Prostate gland (tissue), 2 donors: Measurements from ENCODE around the gene PUS10. TPM values are rescaled to one million over a fixed set of nuclear protein-coding genes. Genes with fewer than 3 reads are reported as not detected.
A peak's percentile ranks its signal among the peaks of the same experiment; 100 is the strongest.

Experiments used
- DNase-seq: peaks from one replicate; pipeline ENCODE4 v3.0.0-alpha.2; 2019; ENCODE audit warnings: low spot score
- H3K27ac ChIP-seq, 2 donors: fragments of 200-600 bp; sonication (generic); 2 replicates each; pipeline ENCODE4 v1.5.1; 2017 to 2019
- H3K27me3 ChIP-seq: fragments of 200-600 bp; sonication (generic); replicated peaks from 2 replicates; pipeline ENCODE4 v1.5.1; 2019; ENCODE audit not compliant: insufficient read depth
- H3K36me3 ChIP-seq, 2 donors: fragments of 200-600 bp; sonication (generic); 1 replicate in 1 of 2; 2 replicates in 1 of 2; pipeline versions ENCODE4 v1.5.1 to v1.8.1; 2017 to 2019
- H3K4me1 ChIP-seq: fragments of 200-600 bp; sonication (generic); replicated peaks from 2 replicates; pipeline ENCODE4 v1.5.1; 2019
- H3K4me3 ChIP-seq, 2 donors: fragments of 200-600 bp; sonication (generic); 2 replicates each; pipeline ENCODE4 v1.5.1; 2017 to 2019
- H3K9me3 ChIP-seq: fragments of 200-600 bp; sonication (generic); 2 replicates; pipeline ENCODE4 v1.5.1; 2017
- POLR2A ChIP-seq: fragments of 450-650 bp; IDR thresholded peaks from one replicate; pipeline ENCODE4 v1.6.1; 2016; ENCODE audit warnings: antibody characterized with exemption, mild to moderate bottlenecking
- POLR2AphosphoS5 ChIP-seq: sonication (generic); formaldehyde crosslinking; IDR thresholded peaks from one replicate; pipeline ENCODE4 v1.6.1; 2017; ENCODE audit warnings: antibody characterized with exemption
- WGBS: methylation state at CpG from one replicate; pipeline ENCODE4 v1.1.5; 2018; 5-methylcytosine and 5-hydroxymethylcytosine counted together
- intact Hi-C: fragments of 100-400 bp; cut with DNase I; formaldehyde crosslinking; loops from one replicate; pipeline ENCODE4 v1.14.2; 2022
- total RNA-seq, 2 donors: library from RNA; depleted of rRNA; stranded (reverse); fragments of >200 nt; gene quantifications; one replicate each; pipeline ENCODE4 v1.1.0, GENCODE V29; 2016
- TF ChIP-seq, protein P1 (sequence below), 4 experiments: fragments of 200-600 bp in 2 of 4; fragments of 450-650 bp in 2 of 4; sonication (generic) in 2 of 4; IDR thresholded peaks; 1 replicate in 3 of 4; 2 replicates in 1 of 4; pipeline ENCODE4 v1.5.1; 2016 to 2019; ENCODE audit warnings: antibody characterized with exemption in 4 of 4, mild to moderate bottlenecking in 2 of 4, moderate library complexity in 2 of 4

The PUS10 gene
- total RNA-seq, 2 donors from 2014 or later = 5.6 to 10.1 TPM

DNA sequence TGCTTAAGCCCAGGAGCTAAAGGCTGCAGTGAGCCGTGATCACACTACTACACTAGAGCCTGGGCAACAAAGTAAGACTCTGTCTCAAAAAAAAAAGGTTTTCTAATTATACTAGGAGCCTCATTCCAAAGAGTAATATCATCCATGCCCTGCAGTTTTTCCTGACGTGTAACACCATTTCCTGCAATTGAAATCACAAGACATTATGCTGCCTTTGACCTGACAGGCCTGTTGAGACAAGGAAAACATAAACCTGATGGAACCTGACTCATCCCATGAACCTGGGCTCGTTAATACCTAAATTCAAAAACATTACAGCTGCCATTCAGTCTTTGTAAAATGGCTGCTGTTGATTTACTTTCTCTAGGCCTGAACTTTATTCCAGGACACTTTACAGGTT is 59.3 kb downstream of the PUS10 start:
- no peaks in the 10 kb centered on the region for H3K36me3 ChIP-seq
- intact Hi-C loops = no loop called here
- WGBS = 55% methylated on average over 3 of the region's 3 CpGs
- H3K27ac ChIP-seq = no peak overlapping the region
- peak; percentile 6 for TF ChIP-seq POLR2AphosphoS5
- no peak for TF ChIP-seq POLR2A
- no peak for DNase-seq
- H3K9me3 ChIP-seq = no peaks in the 10 kb centered on the region
- H3K4me3 ChIP-seq = no peak overlapping the region
- no peaks in the 10 kb centered on the region for H3K4me1 ChIP-seq
- H3K27me3 ChIP-seq = no peaks in the 10 kb centered on the region

DNA sequence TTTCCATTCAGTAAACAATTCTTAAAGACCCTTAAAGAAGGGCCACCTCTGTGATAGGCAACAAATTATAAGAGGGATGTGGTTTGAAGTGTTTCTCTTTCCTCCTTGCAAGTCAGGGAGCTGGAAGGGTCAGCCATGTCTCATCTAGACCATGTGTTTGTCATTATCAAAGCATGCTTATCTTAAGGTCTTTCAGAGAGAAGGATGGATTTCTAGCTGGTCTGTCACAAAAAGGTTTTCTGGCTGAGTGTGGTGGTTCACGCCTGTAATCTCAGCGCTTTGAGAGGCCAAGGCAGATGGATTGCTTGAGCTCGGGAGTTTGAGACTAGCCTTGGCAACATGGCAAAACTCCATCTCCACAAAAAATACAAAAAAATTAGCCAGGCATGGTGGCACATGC is 59.7 kb downstream of the PUS10 start:
- intact Hi-C loops = no loop called here
- TF ChIP-seq POLR2A (no peak), POLR2AphosphoS5 (no peak)
- TF ChIP-seq, protein P1, sequence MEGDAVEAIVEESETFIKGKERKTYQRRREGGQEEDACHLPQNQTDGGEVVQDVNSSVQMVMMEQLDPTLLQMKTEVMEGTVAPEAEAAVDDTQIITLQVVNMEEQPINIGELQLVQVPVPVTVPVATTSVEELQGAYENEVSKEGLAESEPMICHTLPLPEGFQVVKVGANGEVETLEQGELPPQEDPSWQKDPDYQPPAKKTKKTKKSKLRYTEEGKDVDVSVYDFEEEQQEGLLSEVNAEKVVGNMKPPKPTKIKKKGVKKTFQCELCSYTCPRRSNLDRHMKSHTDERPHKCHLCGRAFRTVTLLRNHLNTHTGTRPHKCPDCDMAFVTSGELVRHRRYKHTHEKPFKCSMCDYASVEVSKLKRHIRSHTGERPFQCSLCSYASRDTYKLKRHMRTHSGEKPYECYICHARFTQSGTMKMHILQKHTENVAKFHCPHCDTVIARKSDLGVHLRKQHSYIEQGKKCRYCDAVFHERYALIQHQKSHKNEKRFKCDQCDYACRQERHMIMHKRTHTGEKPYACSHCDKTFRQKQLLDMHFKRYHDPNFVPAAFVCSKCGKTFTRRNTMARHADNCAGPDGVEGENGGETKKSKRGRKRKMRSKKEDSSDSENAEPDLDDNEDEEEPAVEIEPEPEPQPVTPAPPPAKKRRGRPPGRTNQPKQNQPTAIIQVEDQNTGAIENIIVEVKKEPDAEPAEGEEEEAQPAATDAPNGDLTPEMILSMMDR (IDR thresholded peaks at IDR 0.05) = no peak
- no peaks in the 10 kb centered on the region for H3K9me3 ChIP-seq
- no peak overlapping the region for H3K4me3 ChIP-seq
- H3K4me1 ChIP-seq = no peaks in the 10 kb centered on the region
- H3K27me3 ChIP-seq = no peaks in the 10 kb centered on the region
- no peaks in the 10 kb centered on the region for H3K36me3 ChIP-seq
- no peak overlapping the region for H3K27ac ChIP-seq
- WGBS = 89% methylated on average over 3 of the region's 3 CpGs
- no peak for DNase-seq

DNA sequence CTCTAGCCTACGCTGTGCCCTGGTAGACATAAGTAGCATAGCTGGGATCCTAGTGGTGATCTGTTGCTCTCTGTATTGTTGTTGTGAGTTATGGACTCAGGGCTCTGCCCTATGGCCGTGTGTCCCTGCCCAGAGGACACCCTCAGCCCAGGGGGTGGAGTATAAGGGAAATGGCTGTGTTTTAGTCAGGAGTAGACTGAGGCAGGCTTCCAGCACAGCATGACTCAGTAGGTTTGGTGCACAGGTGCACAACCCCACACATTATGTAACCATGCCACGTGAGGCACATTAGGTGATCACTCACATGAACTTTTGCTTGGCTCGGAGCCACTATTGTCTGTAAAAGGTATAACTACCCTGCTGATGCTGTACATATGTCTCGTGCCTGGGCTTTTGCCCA is 60.4 kb downstream of the PUS10 start:
- Histone ChIP-seq H3K4me3 (no peak overlapping the region), H3K9me3 (no peaks in the 10 kb centered on the region), H3K27me3 (no peaks in the 10 kb centered on the region), H3K36me3 (no peaks in the 10 kb centered on the region), H3K27ac (no peak overlapping the region), H3K4me1 (no peaks in the 10 kb centered on the region)
- no peak for DNase-seq
- TF ChIP-seq POLR2AphosphoS5 (no peak), POLR2A (no peak)
- TF ChIP-seq, protein P1 (IDR thresholded peaks at IDR 0.05) = no peak
- 68% methylated on average over 5 of the region's 5 CpGs for WGBS
- intact Hi-C loops = no loop called here

DNA sequence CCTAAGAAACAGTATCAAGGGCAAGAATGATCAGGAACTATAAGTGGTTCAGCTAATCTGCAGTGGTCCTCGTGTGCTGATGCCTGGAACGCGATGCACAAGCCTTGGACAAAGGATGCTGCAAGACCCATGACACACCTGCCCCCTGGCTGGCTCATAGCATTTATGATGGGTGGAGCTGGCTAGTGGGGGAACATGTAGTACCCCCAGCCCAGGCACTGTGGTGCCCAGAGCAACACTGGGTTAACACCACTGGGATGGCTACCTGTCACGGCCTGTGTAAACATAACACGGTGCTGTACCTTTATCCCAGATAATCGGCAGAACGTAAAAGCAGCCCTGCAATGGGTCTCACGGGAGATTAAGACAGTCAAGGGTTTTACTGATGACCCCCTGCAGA is 60.8 kb downstream of the PUS10 start:
- Histone ChIP-seq H3K36me3 (no peaks in the 10 kb centered on the region), H3K27ac (no peak overlapping the region), H3K9me3 (no peaks in the 10 kb centered on the region), H3K4me3 (no peak overlapping the region), H3K27me3 (no peaks in the 10 kb centered on the region), H3K4me1 (no peaks in the 10 kb centered on the region)
- no peak for DNase-seq
- intact Hi-C loops = no loop called here
- 80% methylated on average over 8 of the region's 8 CpGs for WGBS
- TF ChIP-seq POLR2AphosphoS5 (no peak), POLR2A (no peak)
- TF ChIP-seq, protein P1 (IDR thresholded peaks at IDR 0.05) = no peak

DNA sequence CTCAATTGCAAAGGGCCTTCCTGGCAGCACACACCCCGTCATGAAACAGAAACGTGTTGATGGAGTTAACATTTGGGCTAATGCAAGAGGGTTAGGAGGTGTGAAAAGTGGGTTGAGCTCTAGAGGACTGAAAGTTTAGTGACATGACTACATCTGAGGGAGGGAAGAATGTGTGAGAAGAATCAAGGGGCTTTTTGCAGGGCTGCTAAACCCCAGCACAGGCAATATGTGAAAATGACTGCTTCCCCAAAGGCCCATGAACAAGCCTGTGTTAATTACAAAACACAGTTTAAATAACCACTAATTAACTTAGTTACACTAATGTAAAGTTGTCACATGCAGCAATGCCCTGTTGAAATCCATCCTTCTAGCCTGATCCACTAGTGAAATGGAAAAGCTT is 63.9 kb downstream of the PUS10 start:
- H3K4me3 ChIP-seq = no peak overlapping the region

More for the DNA sequence above, 63.9 kb downstream of the PUS10 start:
- WGBS = 48% methylated on average over 2 of the region's 2 CpGs
- intact Hi-C loops = no loop called here
- TF ChIP-seq POLR2A (no peak), POLR2AphosphoS5 (no peak)
- TF ChIP-seq, protein P1 (IDR thresholded peaks at IDR 0.05) = no peak
- Histone ChIP-seq H3K27ac (no peak overlapping the region), H3K9me3 (no peaks in the 10 kb centered on the region), H3K36me3 (no peaks in the 10 kb centered on the region), H3K4me1 (no peaks in the 10 kb centered on the region), H3K27me3 (no peaks in the 10 kb centered on the region)
- no peak for DNase-seq
